Measurements from ENCODE around the gene FOXP4. TPM values are rescaled to one million over a fixed set of nuclear protein-coding genes. Genes with fewer than 3 reads are reported as not detected.

The FOXP4 gene
- total and polyA plus RNA-seq, 2 of the 13 experiments (the other 11 are each of a cell fraction or from before 2014, with no cell fraction given) = 11.0 to 12.4 TPM

- TF ChIP-seq BCL3 (CRISPR knock-in tag; IDR thresholded peaks at IDR 0.05) (no peak; the same call in 1 of the 2 replicates), ZGPAT (CRISPR knock-in tag; IDR thresholded peaks at IDR 0.05) (peak; percentile 19; the same call in 1 of the 2 replicates), ZSCAN25 (CRISPR knock-in tag; IDR thresholded peaks at IDR 0.05) (0 out of 2 replicates have a peak, but pooled peaks have one; percentile 51), ZBTB21 (CRISPR knock-in tag; IDR thresholded peaks at IDR 0.05) (0 out of 2 replicates have a peak, but pooled peaks have one; percentile 20), TOPORS (CRISPR knock-in tag; IDR thresholded peaks at IDR 0.05) (0 out of 2 replicates have a peak, but pooled peaks have one; percentile 32), RBAK (CRISPR knock-in tag; IDR thresholded peaks at IDR 0.05) (no peak), PRPF4 (IDR thresholded peaks at IDR 0.05; ENCODE audit: low read depth, low read length, poor library complexity, severe bottlenecking) (no peak)
Observed at GRCh38 chr6:41546866-41547798, 951 bp downstream of the FOXP4 start (continued).

- no peak for FAIRE-seq
- ChIA-PET POLR2A (interaction anchor here (0.9 to 7.7 kb wide), 8 partner anchors 21 to 91 kb away, joined by 3 to 90 read pairs (median 6); no protein-coding TSS in a partner anchor), CTCF (ENCODE audit: low intra/inter-chr PET ratio, low total read pairs) (interaction anchor here (1.8 kb wide), 1 partner anchor 44 kb away, joined by 5 read pairs; no protein-coding TSS in a partner anchor)
- peaks cover 67% of the 10 kb centered on the region for H3K4me1 ChIP-seq (ENCODE audit: insufficient read depth, low read length)
- H3K4me2 ChIP-seq (ENCODE audit: low read depth, low read length) = peak overlapping the region; percentile 95
- no peak for DNase-seq (ENCODE audit: low spot score)
- H3K27ac ChIP-seq (ENCODE audit: extremely low read length, insufficient read depth, low read length) = peak overlapping the region; percentile 65
- peak; percentile 12 for ATAC-seq
- no peak overlapping the region for H2AFZ ChIP-seq (ENCODE audit: low read length)
- H3K27me3 ChIP-seq (ENCODE audit: control insufficient read depth in 1 of 2, insufficient read depth in 2 of 2, low read length in 2 of 2) = no peaks in the 10 kb centered on the region
- H3K4me3 ChIP-seq (replicated peaks in 1 of 3; ENCODE audit: insufficient read depth in 1 of 3, low read depth in 2 of 3, low read length in 3 of 3) = peak overlapping the region; percentile 67 to 99 (median 99)
- H3K9me3 ChIP-seq (ENCODE audit: low read length) = no peaks in the 10 kb centered on the region
- H3K79me2 ChIP-seq (ENCODE audit: insufficient read depth, low read length) = peaks cover 83% of the 10 kb centered on the region
- peaks cover 13 to 32% of the 10 kb centered on the region in 2 experiments for H3K36me3 ChIP-seq (replicated peaks in 1 of 2; ENCODE audit: control insufficient read depth in 1 of 2, insufficient read depth in 2 of 2, low read length in 2 of 2)
- whole genome bisulfite sequencing (ENCODE audit: low lambda C conversion rate) = 2% methylated on average over 21 of the region's 21 CpGs
- H3K9ac ChIP-seq (ENCODE audit: insufficient read depth, low read depth, low read length) = peak overlapping the region; percentile 86
- BruUV-seq (replicated peaks) = no TSS peak
- intact Hi-C loops (cut with micrococcal nuclease; ENCODE audit: unreplicated experiment) (loop anchor here (1.0 to 5.0 kb wide), 6 partner anchors 28 to 180 kb away; no protein-coding TSS in a partner anchor), in situ Hi-C loops (cut with HindIII; ENCODE audit: extremely low pct_ligation_motif_present, low pct_unique_long_range_greater_than_20kb) (loop anchor here (5.0 kb wide), 2 partner anchors 45 to 120 kb away; no protein-coding TSS in a partner anchor)
- peaks cover 54% of the 10 kb centered on the region for H4K20me1 ChIP-seq (ENCODE audit: insufficient read depth, low read length)
- TF ChIP-seq ZBTB21 (CRISPR knock-in tag; IDR thresholded peaks at IDR 0.05) (0 out of 2 replicates have a peak, but pooled peaks have one; percentile 3), RBM39 (IDR thresholded peaks at IDR 0.05; ENCODE audit: low read depth, low read length, poor library complexity, severe bottlenecking) (peak; percentile 33), GFI1 (CRISPR knock-in tag; IDR thresholded peaks at IDR 0.05; ENCODE audit: borderline replicate concordance) (0 out of 2 replicates have a peak, but pooled peaks have one; percentile 60), PHF8 (CRISPR knock-in tag; IDR thresholded peaks at IDR 0.05) (peak; percentile 45), ZNF232 (CRISPR knock-in tag; IDR thresholded peaks at IDR 0.05; ENCODE audit: borderline replicate concordance) (no peak), ZNF143 (CRISPR knock-in tag; IDR thresholded peaks at IDR 0.05) (0 out of 2 replicates have a peak, but pooled peaks have one; percentile 15), CCDC6 (CRISPR knock-in tag; IDR thresholded peaks at IDR 0.05) (no peak), MTERF4 (CRISPR knock-in tag; IDR thresholded peaks at IDR 0.05) (no peak), FOSL1 (CRISPR knock-in tag; IDR thresholded peaks at IDR 0.05; ENCODE audit: borderline replicate concordance) (no peak), ZNF556 (CRISPR knock-in tag; IDR thresholded peaks at IDR 0.05; ENCODE audit: borderline replicate concordance) (0 out of 2 replicates have a peak, but pooled peaks have one; percentile 42), HNRNPLL (IDR thresholded peaks at IDR 0.05; ENCODE audit: low read depth, low read length, poor library complexity, severe bottlenecking) (peak; percentile 46), PITX1 (CRISPR knock-in tag; IDR thresholded peaks at IDR 0.05) (0 out of 2 replicates have a peak, but pooled peaks have one; percentile 1)
Observed at GRCh38 chr6:41547799-41548097, 1.6 kb downstream of the FOXP4 start.

All from HepG2 (cell line).